ENCODE results near the gene PNLIPRP2.

Gene PNLIPRP2

DNA sequence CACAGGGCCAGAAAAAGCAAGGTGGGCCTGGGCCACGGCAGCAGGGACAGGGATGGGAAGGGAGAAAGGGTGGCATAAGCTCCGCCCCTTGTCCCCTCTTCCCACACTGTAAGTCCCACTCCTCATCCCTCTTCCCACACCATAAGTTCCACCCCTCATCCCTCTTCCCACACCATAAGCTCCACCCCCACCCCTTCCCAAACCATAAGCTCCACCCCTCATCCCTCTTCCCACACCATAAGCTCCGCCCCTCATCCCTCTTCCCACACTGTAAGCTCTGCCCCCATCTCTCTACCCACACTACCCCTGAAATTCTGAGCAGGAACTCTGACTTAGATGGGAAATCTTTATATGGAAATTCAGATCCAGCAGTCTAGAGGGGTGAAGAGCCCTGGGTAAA, 65.9 kb downstream of the PNLIPRP2 start:
- POLR2A ChIA-PET (ENCODE audit: low non-redundant PET), result no interaction called here
- no peak for DNase-seq (ENCODE audit: low spot score)
- CTCF ChIA-PET, result interaction anchor here (1.4 to 3.9 kb wide), 2 partner anchors 102 to 488 kb away, joined by 5 to 23 read pairs; no protein-coding TSS in a partner anchor
- TF ChIP-seq CTCF (conservative IDR thresholded peaks at IDR 0.05; ENCODE audit: low read depth), result no peak
- H3K27ac ChIP-seq, result no peak overlapping the region

- POLR2A ChIA-PET (ENCODE audit: low non-redundant PET), result no interaction called here
Observed at GRCh38 chr10:116687633-116688032, 66.9 kb downstream of the PNLIPRP2 start.

GRCh38 chr10:116688241-116688711, 67.5 kb downstream of the PNLIPRP2 start:
- no peak for DNase-seq (ENCODE audit: low spot score)
- no peak overlapping the region for H3K27ac ChIP-seq
- no peak for TF ChIP-seq CTCF (conservative IDR thresholded peaks at IDR 0.05; ENCODE audit: low read depth)
- ChIA-PET CTCF (interaction anchor here (0.6 to 3.9 kb wide), 4 partner anchors 94 to 843 kb away, joined by 3 to 23 read pairs (median 4); no protein-coding TSS in a partner anchor), POLR2A (ENCODE audit: low non-redundant PET) (no interaction called here)

More at GRCh38 chr10:116687633-116688032, 66.9 kb downstream of the PNLIPRP2 start:
- CTCF ChIA-PET, result interaction anchor here (0.6 to 3.9 kb wide), 5 partner anchors 41 to 843 kb away, joined by 3 to 23 read pairs (median 4); no protein-coding TSS in a partner anchor
- no peak for DNase-seq (ENCODE audit: low spot score)
- H3K27ac ChIP-seq, result no peak overlapping the region
- TF ChIP-seq CTCF (conservative IDR thresholded peaks at IDR 0.05; ENCODE audit: low read depth), result no peak

DNA sequence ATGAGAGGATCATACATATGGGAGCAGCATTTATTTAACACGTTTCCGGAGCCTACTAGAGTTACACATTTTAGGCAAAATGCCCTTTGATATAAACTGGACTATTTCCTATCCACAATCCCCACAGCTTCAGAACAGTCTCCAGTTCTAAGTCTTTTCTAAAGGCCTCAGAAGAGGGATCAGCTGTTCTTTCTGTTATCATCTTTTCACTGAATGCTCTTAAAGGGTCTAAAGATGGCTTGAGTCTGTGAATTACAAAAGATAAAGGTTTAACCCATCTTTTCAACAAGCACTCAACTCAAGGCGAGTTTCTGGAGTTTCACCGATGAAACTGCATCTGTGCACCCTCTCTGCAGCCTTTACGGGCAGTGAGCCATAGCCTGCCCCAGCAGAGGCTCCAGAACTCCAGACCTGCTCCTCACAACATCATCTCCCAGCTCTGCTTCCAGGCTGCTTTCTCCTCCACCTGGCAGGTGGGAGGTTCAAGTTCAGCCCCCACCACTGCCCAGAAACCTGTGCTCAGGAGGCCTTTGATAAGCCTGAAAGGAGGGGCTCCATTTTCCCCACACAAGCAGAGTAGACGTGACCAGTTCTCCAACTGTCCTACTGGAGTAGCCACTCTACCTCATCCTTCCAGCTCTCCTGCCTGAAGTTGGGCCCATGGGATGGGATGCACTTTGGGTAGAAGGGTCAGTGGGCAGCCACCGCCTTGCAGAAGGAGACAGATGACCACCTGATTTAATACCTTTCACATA, 68.2 kb downstream of the PNLIPRP2 start:
- DNase-seq (ENCODE audit: low spot score), result no peak
- H3K27ac ChIP-seq, result no peak overlapping the region
- CTCF ChIA-PET, result interaction anchor here (0.6 to 3.9 kb wide), 2 partner anchors 93 to 100 kb away, joined by 3 to 23 read pairs; no protein-coding TSS in a partner anchor
- POLR2A ChIA-PET (ENCODE audit: low non-redundant PET), result no interaction called here
- TF ChIP-seq CTCF (conservative IDR thresholded peaks at IDR 0.05; ENCODE audit: low read depth), result no peak

- ChIA-PET POLR2A (ENCODE audit: low non-redundant PET) (interaction anchor here (0.6 kb wide), 1 partner anchor 33 kb away, joined by 3 read pairs; no protein-coding TSS in a partner anchor), CTCF (no interaction called here)
- no peak overlapping the region for H3K27ac ChIP-seq
- DNase-seq (ENCODE audit: low spot score), result no peak
- TF ChIP-seq CTCF (conservative IDR thresholded peaks at IDR 0.05; ENCODE audit: low read depth), result no peak
Observed at GRCh38 chr10:116689744-116690143, 69.0 kb downstream of the PNLIPRP2 start.

- no peak for DNase-seq (ENCODE audit: low spot score)
- H3K27ac ChIP-seq, result no peak overlapping the region
- 0 out of 2 replicates have a peak, but pooled peaks have one; percentile 15 for TF ChIP-seq CTCF (conservative IDR thresholded peaks at IDR 0.05; ENCODE audit: low read depth)
- CTCF ChIA-PET, result interaction anchor here (0.6 to 0.7 kb wide), 2 partner anchors 106 to 484 kb away, joined by 3 to 4 read pairs; no protein-coding TSS in a partner anchor
- POLR2A ChIA-PET (ENCODE audit: low non-redundant PET), result no interaction called here
Observed at GRCh38 chr10:116690356-116691322, 69.9 kb downstream of the PNLIPRP2 start.
